NCI-H510A treated with DMSO at 0.1 percent for 48 hours (cell line): ENCODE data around the gene FGF5.
A peak's percentile ranks its signal among the peaks of the same experiment; 100 is the strongest.
"Not testable (repeated sequence)": the region's sequence is repeated elsewhere in the genome, so short reads cannot be mapped to it uniquely, and the experiment has no call there.

Source experiments
- DNase-seq: peaks from one replicate; lab custom pipeline; 2025; lab: John Stamatoyannopoulos, UW

The FGF5 gene

GRCh38 chr4:80295826-80296225 is 29.4 kb downstream of the FGF5 start:
- no peak for DNase-seq

- no peak for DNase-seq
These were observed 35.4 kb downstream of the FGF5 start for GRCh38 chr4:80301884-80302283.

- DNase-seq, result no peak
These were observed 36.3 kb downstream of the FGF5 start for GRCh38 chr4:80302616-80303223.

GRCh38 chr4:80305466-80305865 is 39.0 kb downstream of the FGF5 start:
- DNase-seq, result no peak

- DNase-seq, result no peak
These were observed 39.8 kb downstream of the FGF5 start for GRCh38 chr4:80306260-80306659.

GRCh38 chr4:80307183-80307735 is 40.8 kb downstream of the FGF5 start:
- peak; percentile 74 for DNase-seq

GRCh38 chr4:80307774-80308465 is 41.5 kb downstream of the FGF5 start:
- no peak for DNase-seq

GRCh38 chr4:80308466-80308822 is 42.0 kb downstream of the FGF5 start:
- no peak for DNase-seq

GRCh38 chr4:80309294-80310004 is 43.0 kb downstream of the FGF5 start:
- DNase-seq, result no peak

- DNase-seq, result no peak
These were observed 44.7 kb downstream of the FGF5 start for GRCh38 chr4:80311130-80311529.

GRCh38 chr4:80312124-80312523 is 45.7 kb downstream of the FGF5 start:
- DNase-seq, result no peak

GRCh38 chr4:80313627-80314026 is 47.2 kb downstream of the FGF5 start:
- no peak for DNase-seq

- DNase-seq, result not testable (repeated sequence)
These were observed 49.4 kb downstream of the FGF5 start for GRCh38 chr4:80315848-80316247.

- DNase-seq, result no peak
These were observed 54.9 kb downstream of the FGF5 start for GRCh38 chr4:80321341-80321740.

GRCh38 chr4:80321776-80322175 is 55.3 kb downstream of the FGF5 start:
- no peak for DNase-seq

GRCh38 chr4:80322716-80323115 is 56.3 kb downstream of the FGF5 start:
- DNase-seq, result no peak

GRCh38 chr4:80324171-80324570 is 57.7 kb downstream of the FGF5 start:
- no peak for DNase-seq

- DNase-seq, result no peak
These were observed 65.2 kb downstream of the FGF5 start for GRCh38 chr4:80331693-80332092.

- DNase-seq, result no peak
These were observed 66.7 kb downstream of the FGF5 start for GRCh38 chr4:80333121-80333520.

GRCh38 chr4:80334568-80334967 is 68.1 kb downstream of the FGF5 start:
- no peak for DNase-seq

GRCh38 chr4:80335226-80335553 is 68.7 kb downstream of the FGF5 start:
- no peak for DNase-seq

GRCh38 chr4:80335554-80336358 is 69.3 kb downstream of the FGF5 start, which contains the start of gene CFAP299:
CFAP299 (plus strand) TSS chr4:80335730.
- peak; percentile 64 for DNase-seq
